ENCODE data around the gene CBFB.

Gene CBFB

GRCh38 chr16:67111951-67112444 is 83.0 kb downstream of the CBFB start:
- Histone ChIP-seq H3K4me1 (ENCODE audit: insufficient read depth, poor library complexity, severe bottlenecking) (peaks cover 7% of the 10 kb centered on the region), H3K4me3 (ENCODE audit: severe bottlenecking) (no peak overlapping the region), H3K36me3 (ENCODE audit: low read depth) (peaks cover 12% of the 10 kb centered on the region), H3K9me3 (ENCODE audit: severe bottlenecking) (no peaks in the 10 kb centered on the region), H3K27ac (ENCODE audit: poor library complexity, severe bottlenecking) (no peak overlapping the region), H3K27me3 (ENCODE audit: insufficient read depth, poor library complexity, severe bottlenecking) (no peaks in the 10 kb centered on the region)
- ATAC-seq (ENCODE audit: low read depth) (no peak), DNase-seq (ENCODE audit: low spot score) (no peak)
- TF ChIP-seq CTCF (IDR thresholded peaks at IDR 0.05; ENCODE audit: poor library complexity, severe bottlenecking) = no peak

- Histone ChIP-seq H3K9me3 (ENCODE audit: severe bottlenecking) (no peaks in the 10 kb centered on the region), H3K4me3 (ENCODE audit: severe bottlenecking) (no peak overlapping the region), H3K36me3 (ENCODE audit: low read depth) (peaks cover 12% of the 10 kb centered on the region), H3K27me3 (ENCODE audit: insufficient read depth, poor library complexity, severe bottlenecking) (no peaks in the 10 kb centered on the region), H3K27ac (ENCODE audit: poor library complexity, severe bottlenecking) (no peak overlapping the region), H3K4me1 (ENCODE audit: insufficient read depth, poor library complexity, severe bottlenecking) (peaks cover 7% of the 10 kb centered on the region)
- ATAC-seq (ENCODE audit: low read depth) (no peak), DNase-seq (ENCODE audit: low spot score) (no peak)
- TF ChIP-seq CTCF (IDR thresholded peaks at IDR 0.05; ENCODE audit: poor library complexity, severe bottlenecking) = no peak
Measured at GRCh38 chr16:67112591-67113399, 83.8 kb downstream of the CBFB start.

- no peak for DNase-seq (ENCODE audit: low spot score)
- TF ChIP-seq CTCF (IDR thresholded peaks at IDR 0.05; ENCODE audit: poor library complexity, severe bottlenecking) = no peak
- Histone ChIP-seq H3K9me3 (ENCODE audit: severe bottlenecking) (no peaks in the 10 kb centered on the region), H3K4me1 (ENCODE audit: insufficient read depth, poor library complexity, severe bottlenecking) (peaks cover 7% of the 10 kb centered on the region), H3K36me3 (ENCODE audit: low read depth) (peaks cover 12% of the 10 kb centered on the region), H3K27ac (ENCODE audit: poor library complexity, severe bottlenecking) (no peak overlapping the region), H3K27me3 (ENCODE audit: insufficient read depth, poor library complexity, severe bottlenecking) (no peaks in the 10 kb centered on the region), H3K4me3 (ENCODE audit: severe bottlenecking) (no peak overlapping the region)
- no peak for ATAC-seq (ENCODE audit: low read depth)
Measured at GRCh38 chr16:67114793-67115192, 85.8 kb downstream of the CBFB start.

GRCh38 chr16:67115639-67116038 is 86.7 kb downstream of the CBFB start:
- ATAC-seq (ENCODE audit: low read depth) = peak; percentile 90
- no peak for DNase-seq (ENCODE audit: low spot score)
- H3K36me3 ChIP-seq (ENCODE audit: low read depth) = peaks cover 12% of the 10 kb centered on the region
- no peaks in the 10 kb centered on the region for H3K27me3 ChIP-seq (ENCODE audit: insufficient read depth, poor library complexity, severe bottlenecking)
- peaks cover 7% of the 10 kb centered on the region for H3K4me1 ChIP-seq (ENCODE audit: insufficient read depth, poor library complexity, severe bottlenecking)
- TF ChIP-seq CTCF (IDR thresholded peaks at IDR 0.05; ENCODE audit: poor library complexity, severe bottlenecking) = no peak
- H3K9me3 ChIP-seq (ENCODE audit: severe bottlenecking) = no peaks in the 10 kb centered on the region
- H3K27ac ChIP-seq (ENCODE audit: poor library complexity, severe bottlenecking) = no peak overlapping the region
- H3K4me3 ChIP-seq (ENCODE audit: severe bottlenecking) = no peak overlapping the region

All from RWPE2 (cell line).